Endothelial cell of umbilical vein (primary cell): ENCODE data around the gene EVI5. TPM values are rescaled to one million over a fixed set of nuclear protein-coding genes. Genes with fewer than 3 reads are reported as not detected.

ENCODE experiments used
- BruUV-seq: library from RNA; stranded (reverse); fragments of 400-500 nt; replicated peaks from 2 replicates; lab custom pipeline; 2021; lab: Mats Ljungman, UMichigan
- CTCF ChIA-PET: fragments of 300-600, 350-600 bp; sonication (Branson Sonifier 250); formaldehyde crosslinking; loops from one replicate; lab custom pipeline; 2021; ENCODE audit warnings: antibody characterized with exemption, inconsistent platforms; lab: Charles Lee
- POLR2A ChIA-PET: fragments of 300-600, 350-600 bp; sonication (Branson Sonifier 250); formaldehyde crosslinking; loops from one replicate; lab custom pipeline; 2021; ENCODE audit warnings: antibody characterized with exemption, inconsistent platforms; lab: Charles Lee
- DNase-seq: peaks from one replicate; pipeline ENCODE4 v3.0.0-alpha.2; 2011; ENCODE audit warnings: low read depth, low spot score
- FAIRE-seq: peaks from 2 replicates; lab custom pipeline; 2011; peaks lifted over from hg19 to GRCh38; lab: Jason Lieb, UNC
- H2AFZ ChIP-seq: 2 replicates; pipeline ENCODE4 v1.6.0; 2012; ENCODE audit warnings: low read depth, low read length, control low read depth, inconsistent platforms
- H3K27ac ChIP-seq: 2 replicates; pipeline ENCODE4 v1.5.1; 2011; ENCODE audit warnings: low read depth, mild to moderate bottlenecking, control low read depth, low read length, moderate library complexity; ENCODE audit not compliant: insufficient read depth
- H3K27me3 ChIP-seq, 2 experiments: 2 replicates each; pipeline versions ENCODE4 v1.6.0 to v1.6.1; 2011; ENCODE audit warnings: low read length in 2 of 2, mixed read lengths in 1 of 2; ENCODE audit not compliant: control insufficient read depth in 2 of 2, insufficient read depth in 2 of 2
- H3K36me3 ChIP-seq, 2 experiments: 2 replicates in 1 of 2; 3 replicates in 1 of 2; pipeline ENCODE4 v1.5.1; 2011; ENCODE audit warnings: low read length in 2 of 2, mild to moderate bottlenecking in 1 of 2, moderate library complexity in 1 of 2; ENCODE audit not compliant: control insufficient read depth in 2 of 2, insufficient read depth in 2 of 2; ENCODE audit errors: extremely low read depth in 1 of 2
- H3K4me1 ChIP-seq: 3 replicates; pipeline ENCODE4 v1.5.1; 2011; ENCODE audit warnings: mild to moderate bottlenecking, low read length; ENCODE audit not compliant: control insufficient read depth, insufficient read depth; ENCODE audit errors: extremely low read depth
- H3K4me2 ChIP-seq: 2 replicates; pipeline ENCODE4 v1.6.1; 2011; ENCODE audit warnings: low read length, control low read depth, mixed read lengths; ENCODE audit not compliant: insufficient read depth
- H3K4me3 ChIP-seq, 3 experiments: fragments of 200-600 bp in 1 of 3; sonication (generic), shearing (Covaris generic) in 1 of 3; replicated peaks in 1 of 3; 2 replicates each; pipeline ENCODE4 v1.5.1; 2011 to 2016; ENCODE audit warnings: control low read depth in 3 of 3, low read length in 3 of 3, mild to moderate bottlenecking in 2 of 3, inconsistent platforms in 1 of 3, low read depth in 1 of 3, moderate library complexity in 1 of 3; ENCODE audit not compliant: insufficient read depth in 1 of 3
- H3K79me2 ChIP-seq: 2 replicates; pipeline ENCODE4 v1.6.0; 2012; ENCODE audit warnings: low read length, inconsistent platforms; ENCODE audit not compliant: control insufficient read depth, insufficient read depth
- H3K9ac ChIP-seq: replicated peaks from 2 replicates; pipeline ENCODE3; 2011; ENCODE audit warnings: low read length, control low read depth; ENCODE audit not compliant: insufficient read depth; ENCODE audit errors: extremely low read depth
- H3K9me1 ChIP-seq: replicated peaks from 3 replicates; pipeline ENCODE4 v1.6.0; 2011; ENCODE audit warnings: mild to moderate bottlenecking, low read length; ENCODE audit not compliant: control insufficient read depth, insufficient read depth; ENCODE audit errors: extremely low read depth
- H3K9me3 ChIP-seq: replicated peaks from 2 replicates; pipeline ENCODE4 v1.5.1; 2012; ENCODE audit warnings: low read length, inconsistent platforms; ENCODE audit not compliant: control insufficient read depth, insufficient read depth
- H4K20me1 ChIP-seq: replicated peaks from 2 replicates; pipeline ENCODE3; 2011; ENCODE audit warnings: mild to moderate bottlenecking, low read length; ENCODE audit not compliant: control insufficient read depth, insufficient read depth; ENCODE audit errors: extremely low read depth
- CTCF ChIP-seq, 2 donors: IDR thresholded peaks; 1 replicate in 1 of 2; 2 replicates in 1 of 2; pipeline ENCODE4 v1.5.1; 2011; ENCODE audit warnings: low read length in 2 of 2, mild to moderate bottlenecking in 2 of 2, moderate library complexity in 2 of 2, control low read depth in 1 of 2, inconsistent platforms in 1 of 2, low read depth in 1 of 2; ENCODE audit not compliant: insufficient read depth in 1 of 2; ENCODE audit errors: extremely low read depth in 1 of 2
- EZH2 ChIP-seq: IDR thresholded peaks from 2 replicates; pipeline ENCODE4 v1.6.1; 2012; ENCODE audit warnings: borderline replicate concordance, low read depth, mild to moderate bottlenecking, moderate library complexity, low read length, inconsistent platforms; ENCODE audit not compliant: severe bottlenecking
- FOS ChIP-seq: IDR thresholded peaks from 2 replicates; pipeline ENCODE4 v1.6.1; 2011; ENCODE audit warnings: mild to moderate bottlenecking, low read length, moderate library complexity, borderline replicate concordance; ENCODE audit not compliant: insufficient read depth
- GATA2 ChIP-seq: IDR thresholded peaks from 2 replicates; pipeline ENCODE4 v1.7.0; 2011; ENCODE audit warnings: low read depth, mild to moderate bottlenecking, moderate library complexity, mixed read lengths, low read length; ENCODE audit not compliant: insufficient read length, insufficient read depth
- JUN ChIP-seq: IDR thresholded peaks from 2 replicates; pipeline ENCODE4 v1.6.1; 2011; ENCODE audit warnings: borderline replicate concordance, low read depth; ENCODE audit not compliant: insufficient read length, insufficient read depth
- MAX ChIP-seq: IDR thresholded peaks from 2 replicates; pipeline ENCODE4 v1.6.1; 2011; ENCODE audit not compliant: insufficient read depth, insufficient read length
- MYC ChIP-seq: IDR thresholded peaks from one replicate; pipeline ENCODE4 v1.6.1; 2011; ENCODE audit warnings: mild to moderate bottlenecking, low read depth, low read length
- POLR2A ChIP-seq: IDR thresholded peaks from 2 replicates; pipeline ENCODE4 v1.6.1; 2012; ENCODE audit warnings: low read depth, mild to moderate bottlenecking, control low read depth, low read length
- POLR2AphosphoS5 ChIP-seq: IDR thresholded peaks from 2 replicates; pipeline ENCODE4 v1.6.1; 2012; ENCODE audit warnings: low read depth, mild to moderate bottlenecking, control low read depth, low read length, moderate library complexity; ENCODE audit not compliant: insufficient read depth
- dilution Hi-C: fragments of 300-500 bp; cut with MboI; formaldehyde crosslinking; loops from one replicate; pipeline ENCODE4 v1.15.0; 2019; ENCODE audit warnings: low sequenced_read_pairs; ENCODE audit not compliant: extremely low pct_ligation_motif_present
- intact Hi-C: fragments of 100-400 bp; cut with micrococcal nuclease; formaldehyde crosslinking; loops from one replicate; pipeline ENCODE4 v1.10.0; 2022
- polyA plus RNA-seq, 4 experiments: library from polyadenylated mRNA; depleted of rRNA in 3 of 4; stranded (reverse) in 3 of 4; unstranded in 1 of 4; fragments of >200 nt; gene quantifications; 2 replicates each; pipeline versions ENCODE4 v1.2.1 to v1.2.3, GENCODE V29; 2011 to 2012; ENCODE audit warnings: missing spikeins in 1 of 4
- total RNA-seq: library from RNA; stranded (reverse); gene quantifications from 2 replicates; pipeline ENCODE4 v1.2.3, GENCODE V29; 2021

EVI5 gene
- total and polyA plus RNA-seq, 2 donors (not counting 3 experiments of a cell fraction or from before 2014, with no cell fraction given), result 5.0 to 26.2 TPM

- Histone ChIP-seq H3K27ac (no peak overlapping the region), H3K9ac (no peak overlapping the region), H4K20me1 (no peaks in the 10 kb centered on the region), H3K36me3 (no peaks in the 10 kb centered on the region), H3K79me2 (no peaks in the 10 kb centered on the region), H3K4me2 (no peak overlapping the region), H3K9me3 (no peaks in the 10 kb centered on the region), H3K9me1 (no peaks in the 10 kb centered on the region), H3K4me1 (no peaks in the 10 kb centered on the region), H3K27me3 (no peaks in the 10 kb centered on the region), H3K4me3 (no peak overlapping the region), H2AFZ (no peak overlapping the region)
- ChIA-PET POLR2A (no interaction called here), CTCF (interaction anchor here (0.6 to 1.6 kb wide), 2 partner anchors 21 to 282 kb away, joined by 3 to 4 read pairs; no protein-coding TSS in a partner anchor)
- no peak for TF ChIP-seq MYC
- no peak for TF ChIP-seq JUN
- TF ChIP-seq FOS, result no peak
- TF ChIP-seq MAX, result no peak
- dilution Hi-C loops, result no loop called here
- FAIRE-seq, result no peak
- intact Hi-C loops, result no loop called here
- no peak for DNase-seq
- BruUV-seq, result no TSS peak
These were observed 268.3 kb downstream of the EVI5 start for GRCh38 chr1:92516574-92516973.

GRCh38 chr1:92515796-92516201 lies 269.1 kb downstream of the EVI5 start:
- H4K20me1 ChIP-seq, result no peaks in the 10 kb centered on the region
- H3K9ac ChIP-seq, result no peak overlapping the region
- POLR2A ChIA-PET, result no interaction called here
- no peak overlapping the region for H2AFZ ChIP-seq
- dilution Hi-C loops, result no loop called here
- TF ChIP-seq JUN, result no peak
- TF ChIP-seq MYC, result no peak
- TF ChIP-seq POLR2A, result no peak
- no peak for TF ChIP-seq EZH2
- TF ChIP-seq FOS, result no peak
- no peak for TF ChIP-seq POLR2AphosphoS5
- no peak for TF ChIP-seq CTCF (IDR thresholded peaks at IDR 0.05; ENCODE audit: extremely low read depth in 1 of 2, insufficient read depth in 1 of 2, low read depth in 1 of 2, low read length in 2 of 2)
- no peak for TF ChIP-seq GATA2
- no peak for TF ChIP-seq MAX
- no peaks in the 10 kb centered on the region for H3K27me3 ChIP-seq
- intact Hi-C loops, result no loop called here
- DNase-seq, result no peak
- FAIRE-seq, result no peak
- H3K79me2 ChIP-seq, result no peaks in the 10 kb centered on the region
- no peaks in the 10 kb centered on the region for H3K9me3 ChIP-seq
- no peak overlapping the region for H3K4me3 ChIP-seq
- H3K36me3 ChIP-seq, result no peaks in the 10 kb centered on the region
- CTCF ChIA-PET, result interaction anchor here (0.6 to 1.6 kb wide), 2 partner anchors 22 to 281 kb away, joined by 3 to 4 read pairs; no protein-coding TSS in a partner anchor
- H3K4me2 ChIP-seq, result no peak overlapping the region
- no peaks in the 10 kb centered on the region for H3K4me1 ChIP-seq
- no TSS peak for BruUV-seq
- no peak overlapping the region for H3K27ac ChIP-seq
- H3K9me1 ChIP-seq, result no peaks in the 10 kb centered on the region
